HG03575 (cell line): ENCODE results near the gene BFSP1.

Source experiments
- ATAC-seq: cut with Tn5 transposase; IDR thresholded peaks from one replicate; pipeline ENCODE4 v1.9.1; 2021; ENCODE audit not compliant: unreplicated experiment, insufficient number of reproducible peaks, low FRiP score; ENCODE audit errors: extremely low read depth

BFSP1 gene

DNA sequence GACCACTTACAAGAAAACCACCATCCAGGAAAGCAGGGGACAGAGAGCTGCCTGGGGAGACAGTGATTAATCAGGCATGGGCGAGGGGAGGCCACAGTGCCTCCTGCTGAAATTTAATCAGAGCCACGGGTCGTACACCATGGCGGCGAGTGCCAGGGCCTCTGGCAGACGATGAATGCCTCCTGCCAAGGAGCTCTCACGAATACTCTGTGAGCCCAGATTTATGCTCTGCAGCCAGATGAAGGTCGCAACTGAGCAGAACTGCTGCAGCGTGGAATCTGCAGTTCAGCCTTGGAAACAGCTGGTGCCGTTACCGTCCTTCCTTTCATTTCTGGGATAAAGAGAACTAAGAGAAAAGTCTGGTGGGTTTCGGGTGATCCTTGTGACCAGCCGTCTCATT is 85.6 kb downstream of the BFSP1 start:
- no peak for ATAC-seq

DNA sequence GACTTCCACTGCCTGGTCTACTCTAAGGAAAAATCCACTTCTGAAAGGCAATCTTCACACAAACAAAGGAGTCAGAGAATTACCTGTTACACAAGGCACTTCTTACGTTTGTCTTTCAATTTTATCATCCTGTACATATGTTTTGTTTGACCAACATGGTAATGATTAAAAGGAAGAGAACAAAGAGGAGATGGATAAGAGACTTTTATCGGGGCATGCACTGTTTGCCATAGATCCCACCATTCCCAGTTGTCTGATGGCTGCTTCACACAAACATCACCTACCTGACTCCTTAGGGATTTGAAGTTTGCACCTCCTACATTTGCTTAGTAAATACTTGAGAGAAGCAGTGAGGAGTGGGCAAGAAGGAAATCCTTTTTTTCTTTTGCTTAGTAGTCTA is 87.1 kb downstream of the BFSP1 start:
- ATAC-seq: no peak
